GM12892 (cell line): ENCODE results near the gene DSE.

Source experiments
- POLR2A ChIP-seq: IDR thresholded peaks from 2 replicates; pipeline ENCODE4 v1.6.1; 2011; ENCODE audit warnings: low read depth, low read length, control low read depth
- POLR2AphosphoS5 ChIP-seq: IDR thresholded peaks from 2 replicates; pipeline ENCODE4 v1.6.1; 2011; ENCODE audit warnings: low read depth, low read length, control low read depth
- TAF1 ChIP-seq: IDR thresholded peaks from 2 replicates; pipeline ENCODE4 v1.6.1; 2011; ENCODE audit warnings: low read depth, mild to moderate bottlenecking, control low read depth, low read length, borderline replicate concordance

DNA sequence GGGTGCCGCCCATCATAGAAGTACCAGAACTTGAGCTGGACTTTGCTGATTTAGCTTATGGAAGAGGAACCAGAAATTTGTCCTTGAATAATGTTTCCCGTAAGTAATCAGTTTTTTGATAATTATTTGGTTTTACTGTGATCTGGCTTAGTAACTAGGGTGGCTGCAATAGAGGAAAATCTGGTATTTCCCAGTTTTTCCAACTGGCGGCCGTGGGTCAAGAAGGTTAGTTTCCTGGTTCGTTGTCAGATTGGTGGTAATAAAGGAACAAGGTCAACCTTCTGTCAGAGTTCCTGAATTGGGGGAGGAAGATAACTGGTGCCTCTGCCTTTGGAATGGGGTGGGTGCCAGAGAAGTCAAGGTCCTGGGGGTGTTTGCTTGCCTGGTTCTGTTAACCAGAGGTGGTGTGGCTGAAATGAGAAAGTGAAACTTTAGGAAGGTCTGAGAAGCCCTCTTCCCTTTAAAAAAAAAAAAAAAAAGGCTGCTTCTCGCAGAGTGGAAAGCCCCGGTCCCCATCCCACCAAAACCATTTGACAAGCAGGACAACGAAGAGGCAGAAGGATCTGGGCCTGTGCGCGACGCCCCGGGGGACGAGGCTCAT is 90.7 kb downstream of the DSE start, which contains the start of gene CALHM6:
- no peak for TF ChIP-seq TAF1
- TF ChIP-seq POLR2AphosphoS5 = no peak
- no peak for TF ChIP-seq POLR2A
